ENCODE measurements around the gene GPS2. TPM values are rescaled to one million over a fixed set of nuclear protein-coding genes. Genes with fewer than 3 reads are reported as not detected.
A peak's percentile ranks its signal among the peaks of the same experiment; 100 is the strongest.

GPS2 gene
- total RNA-seq, 2 experiments from 2014 or later = 31.8 to 36.8 TPM

DNA sequence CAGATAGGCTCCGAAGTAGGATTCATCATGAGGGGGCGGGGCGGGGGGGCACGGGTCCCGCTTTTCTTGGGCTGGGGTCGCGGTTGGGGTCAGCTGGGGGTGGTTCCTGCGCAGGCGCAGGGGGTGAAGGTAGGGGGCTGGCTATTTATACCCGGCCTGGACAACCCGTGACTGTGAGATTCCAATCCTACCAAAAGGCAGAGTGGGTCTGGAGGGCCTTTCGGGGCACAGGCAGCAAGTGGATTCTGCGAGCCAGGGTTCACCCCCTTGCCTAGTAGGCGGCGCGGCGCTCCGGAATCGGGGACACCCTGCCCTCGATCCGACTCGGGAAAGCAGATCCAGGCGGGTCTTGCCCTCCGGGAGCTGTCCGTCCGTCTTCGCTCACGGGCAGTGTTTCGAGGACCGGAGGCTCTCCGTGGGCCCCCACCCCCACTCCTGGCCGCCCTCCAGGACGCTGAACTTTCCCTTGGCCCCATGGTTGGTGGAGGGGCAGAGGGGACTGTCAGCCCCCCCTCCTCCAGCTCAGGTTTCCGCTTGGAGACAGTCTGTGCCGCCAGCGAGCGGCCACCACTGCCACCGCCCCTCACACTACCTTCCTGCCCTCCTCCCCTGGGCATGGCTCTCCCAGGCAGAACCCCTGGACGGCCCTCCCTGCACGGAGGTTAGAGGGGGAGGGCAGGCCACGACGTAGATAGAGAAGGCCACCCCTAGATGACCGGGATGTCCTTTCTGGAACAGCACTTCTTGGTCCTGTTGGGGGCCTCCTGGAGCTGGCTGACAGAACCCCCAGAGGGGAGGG is 33.0 kb downstream of the GPS2 start:
- TF ChIP-seq, protein P1, sequence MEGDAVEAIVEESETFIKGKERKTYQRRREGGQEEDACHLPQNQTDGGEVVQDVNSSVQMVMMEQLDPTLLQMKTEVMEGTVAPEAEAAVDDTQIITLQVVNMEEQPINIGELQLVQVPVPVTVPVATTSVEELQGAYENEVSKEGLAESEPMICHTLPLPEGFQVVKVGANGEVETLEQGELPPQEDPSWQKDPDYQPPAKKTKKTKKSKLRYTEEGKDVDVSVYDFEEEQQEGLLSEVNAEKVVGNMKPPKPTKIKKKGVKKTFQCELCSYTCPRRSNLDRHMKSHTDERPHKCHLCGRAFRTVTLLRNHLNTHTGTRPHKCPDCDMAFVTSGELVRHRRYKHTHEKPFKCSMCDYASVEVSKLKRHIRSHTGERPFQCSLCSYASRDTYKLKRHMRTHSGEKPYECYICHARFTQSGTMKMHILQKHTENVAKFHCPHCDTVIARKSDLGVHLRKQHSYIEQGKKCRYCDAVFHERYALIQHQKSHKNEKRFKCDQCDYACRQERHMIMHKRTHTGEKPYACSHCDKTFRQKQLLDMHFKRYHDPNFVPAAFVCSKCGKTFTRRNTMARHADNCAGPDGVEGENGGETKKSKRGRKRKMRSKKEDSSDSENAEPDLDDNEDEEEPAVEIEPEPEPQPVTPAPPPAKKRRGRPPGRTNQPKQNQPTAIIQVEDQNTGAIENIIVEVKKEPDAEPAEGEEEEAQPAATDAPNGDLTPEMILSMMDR (IDR thresholded peaks at IDR 0.05) = no peak
- DNase-seq (no peak), ATAC-seq (no peak)
- no peaks in the 10 kb centered on the region for H3K36me3 Mint-ChIP-seq (ENCODE audit: low read depth)
- H3K4me3 Mint-ChIP-seq = peak overlapping the region; percentile 73
- intact Hi-C loops (cut with micrococcal nuclease) = loop anchor here (2.0 kb wide), 1 partner anchor 13 kb away; the partner anchor contains the start of gene YBX2
- H3K4me1 Mint-ChIP-seq (ENCODE audit: low read depth) = peaks cover 19% of the 10 kb centered on the region
- no peaks in the 10 kb centered on the region for H3K9me3 Mint-ChIP-seq
- H3K27me3 Mint-ChIP-seq = peaks cover 16% of the 10 kb centered on the region
- no peak overlapping the region for H3K27ac Mint-ChIP-seq
- ChIA-PET POLR2A (interaction anchor here (0.7 to 2.6 kb wide), 12 partner anchors 8 to 405 kb away, joined by 3 to 15 read pairs (median 4); partner anchors contain the start of genes GPS2 and TP53), CTCF (interaction anchor here (0.9 to 10.3 kb wide), 8 partner anchors 10 to 435 kb away, joined by 3 to 144 read pairs (median 5); partner anchors contain the start of gene DNAH2)

DNA sequence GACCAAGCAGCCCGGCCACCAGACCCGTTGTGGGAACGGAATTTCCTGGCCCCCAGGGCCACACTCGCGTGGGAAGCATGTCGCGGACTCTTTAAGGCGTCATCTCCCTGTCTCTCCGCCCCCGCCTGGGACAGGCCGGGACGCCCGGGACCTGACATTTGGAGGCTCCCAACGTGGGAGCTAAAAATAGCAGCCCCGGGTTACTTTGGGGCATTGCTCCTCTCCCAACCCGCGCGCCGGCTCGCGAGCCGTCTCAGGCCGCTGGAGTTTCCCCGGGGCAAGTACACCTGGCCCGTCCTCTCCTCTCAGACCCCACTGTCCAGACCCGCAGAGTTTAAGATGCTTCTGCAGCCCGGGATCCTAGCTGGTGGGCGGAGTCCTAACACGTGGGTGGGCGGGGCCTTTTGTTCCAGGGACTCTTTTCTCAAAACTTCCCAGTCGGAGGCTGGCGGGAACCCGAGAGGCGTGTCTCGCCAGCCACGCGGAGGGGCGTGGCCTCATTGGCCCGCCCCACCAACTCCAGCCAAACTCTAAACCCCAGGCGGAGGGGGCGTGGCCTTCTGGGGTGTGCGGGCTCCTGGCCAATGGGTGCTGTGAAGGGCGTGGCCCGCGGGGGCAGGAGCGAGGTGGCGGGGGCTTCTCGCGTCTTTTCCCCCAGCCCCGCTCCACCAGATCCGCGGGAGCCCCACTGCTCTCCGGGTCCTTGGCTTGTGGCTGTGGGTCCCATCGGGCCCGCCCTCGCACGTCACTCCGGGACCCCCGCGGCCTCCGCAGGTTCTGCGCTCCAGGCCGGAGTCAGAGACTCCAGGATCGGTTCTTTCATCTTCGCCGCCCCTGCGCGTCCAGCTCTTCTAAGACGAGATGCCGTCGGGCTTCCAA is 33.8 kb downstream of the GPS2 start, which contains the start of gene SLC2A4:
Gene SLC2A4 (plus strand): TSS at position 645 of the 879 bp plus-strand sequence. CDS start 217 bp downstream, at position 862.
- Mint-ChIP-seq H3K27ac (peak within 1 kb of the TSS; percentile 57), H3K4me1 (ENCODE audit: low read depth) (peaks cover 19% of the 10 kb centered on the region), H3K27me3 (peaks cover 16% of the 10 kb centered on the region), H3K9me3 (no peaks in the 10 kb centered on the region), H3K36me3 (ENCODE audit: low read depth) (no peaks in the 10 kb centered on the region), H3K4me3 (peak within 1 kb of the TSS; percentile 73)
- TF ChIP-seq, protein P1 (IDR thresholded peaks at IDR 0.05) = no peak
- peak; percentile 94 for DNase-seq
- intact Hi-C loops (cut with micrococcal nuclease) = loop anchor here (2.0 kb wide), 1 partner anchor 13 kb away; the partner anchor contains the start of gene YBX2
- ATAC-seq = peak; percentile 85
- ChIA-PET POLR2A (interaction anchor here (0.5 to 2.6 kb wide), 14 partner anchors 9 to 155 kb away, joined by 3 to 15 read pairs (median 4); partner anchors contain the start of gene ACAP1), CTCF (interaction anchor here (0.7 to 10.3 kb wide), 11 partner anchors 11 to 436 kb away, joined by 3 to 144 read pairs (median 6); partner anchors contain the start of genes ACAP1, DNAH2 and TMEM95)

DNA sequence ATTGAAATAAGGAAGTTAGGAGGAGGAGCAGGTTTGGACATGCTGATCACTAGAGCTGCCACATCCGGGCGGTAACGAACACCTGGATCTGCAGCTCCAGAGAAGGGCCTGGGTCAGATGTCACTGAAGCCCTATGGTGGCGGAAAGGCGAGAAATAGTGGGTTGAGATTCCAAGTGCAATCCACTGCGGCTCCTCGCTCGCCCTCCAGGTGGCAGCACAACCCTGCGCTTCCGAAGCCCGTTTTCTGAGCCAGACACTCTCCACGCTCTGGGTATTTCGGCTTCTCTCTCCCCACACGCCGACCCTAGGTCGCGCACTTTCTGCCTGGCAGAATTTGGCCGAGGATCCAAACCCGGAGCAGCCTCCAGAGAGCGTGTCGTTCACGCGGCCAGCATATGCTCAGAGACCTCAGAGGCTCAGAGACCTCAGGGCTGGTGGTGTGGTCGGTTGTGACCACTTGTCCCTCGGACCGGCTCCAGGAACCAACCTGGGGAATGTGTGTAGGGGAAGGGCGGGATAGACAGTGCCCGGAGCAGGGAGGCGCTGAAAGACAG is 34.6 kb downstream of the GPS2 start:
- peaks cover 19% of the 10 kb centered on the region for H3K4me1 Mint-ChIP-seq (ENCODE audit: low read depth)

DNA sequence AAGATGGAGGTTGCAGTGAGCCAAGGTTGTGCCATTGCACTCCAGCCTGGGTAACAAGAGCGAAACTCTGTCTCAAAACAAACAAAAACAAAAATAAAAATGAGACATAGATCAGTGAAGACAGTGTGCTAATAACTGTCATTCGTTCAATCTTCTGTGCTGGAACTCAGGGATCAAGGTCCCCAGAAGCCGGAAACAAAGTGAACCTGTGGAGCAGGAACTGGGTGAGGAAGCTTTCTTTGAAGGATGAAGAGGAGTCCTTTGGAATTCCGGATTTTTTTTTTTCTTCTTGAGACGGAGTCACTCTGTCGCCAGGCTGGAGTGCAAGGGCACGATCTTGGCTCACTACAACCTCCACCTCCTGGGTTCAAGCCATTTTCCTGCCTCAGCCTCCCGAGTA is 35.7 kb downstream of the GPS2 start:
- ChIA-PET CTCF (interaction anchor here (2.8 to 10.3 kb wide), 2 partner anchors 19 to 76 kb away, joined by 8 to 144 read pairs; partner anchors contain the start of gene TMEM95), POLR2A (no interaction called here)
- Mint-ChIP-seq H3K4me1 (ENCODE audit: low read depth) (peaks cover 19% of the 10 kb centered on the region), H3K27ac (no peak overlapping the region), H3K27me3 (peaks cover 16% of the 10 kb centered on the region), H3K9me3 (no peaks in the 10 kb centered on the region), H3K4me3 (no peak overlapping the region), H3K36me3 (ENCODE audit: low read depth) (no peaks in the 10 kb centered on the region)
- DNase-seq = no peak
- no peak for ATAC-seq
- intact Hi-C loops (cut with micrococcal nuclease) = no loop called here
- TF ChIP-seq, protein P1 (IDR thresholded peaks at IDR 0.05) = no peak

More for the DNA sequence above, 34.6 kb downstream of the GPS2 start:
- no peaks in the 10 kb centered on the region for H3K9me3 Mint-ChIP-seq
- intact Hi-C loops (cut with micrococcal nuclease) = loop anchor here (2.0 kb wide), 1 partner anchor 14 kb away; the partner anchor contains the start of gene YBX2
- DNase-seq = peak; percentile 92
- CTCF ChIA-PET = interaction anchor here (0.5 to 10.3 kb wide), 14 partner anchors 10 to 437 kb away, joined by 3 to 144 read pairs (median 5); partner anchors contain the start of genes DNAH2, FXR2 and TMEM95
- peak overlapping the region; percentile 73 for H3K4me3 Mint-ChIP-seq
- H3K27ac Mint-ChIP-seq = peak overlapping the region; percentile 34
- POLR2A ChIA-PET = interaction anchor here (0.5 to 2.6 kb wide), 12 partner anchors 9 to 347 kb away, joined by 3 to 15 read pairs (median 4); partner anchors contain the start of genes ACAP1, GABARAP and SAT2
- no peaks in the 10 kb centered on the region for H3K36me3 Mint-ChIP-seq (ENCODE audit: low read depth)
- ATAC-seq = peak; percentile 85
- TF ChIP-seq, protein P1 (IDR thresholded peaks at IDR 0.05) = peak; percentile 79
- H3K27me3 Mint-ChIP-seq = peaks cover 16% of the 10 kb centered on the region
